SU-DHL-6 (cell line): ENCODE measurements around the gene MEX3A.

ENCODE experiments used
- H2AFZ ChIP-seq: fragments of 200-600 bp; sonication (generic); 2 replicates; pipeline ENCODE4 v1.6.1; 2014; ENCODE audit warnings: low read depth, mild to moderate bottlenecking, moderate library complexity, mixed read lengths, antibody characterized with exemption, low read length; ENCODE audit not compliant: severe bottlenecking
- H3F3A ChIP-seq: fragments of 200-600 bp; shearing (Covaris generic); 2 replicates; pipeline ENCODE4 v1.6.0; 2016; ENCODE audit warnings: antibody characterized with exemption, mild to moderate bottlenecking; ENCODE audit not compliant: insufficient read depth
- H3K27ac ChIP-seq: fragments of 200-600 bp; sonication (generic); 2 replicates; pipeline ENCODE4 v1.5.1; 2016; ENCODE audit warnings: low read depth, mild to moderate bottlenecking, low read length, moderate library complexity, mixed read lengths
- H3K27me3 ChIP-seq: fragments of 200-600 bp; sonication (generic), shearing (Covaris generic); 2 replicates; pipeline ENCODE4 v1.6.0; 2014; ENCODE audit warnings: mild to moderate bottlenecking, low read length
- H3K36me3 ChIP-seq: fragments of 200-600 bp; sonication (generic); 2 replicates; pipeline ENCODE4 v1.6.1; 2014; ENCODE audit warnings: mild to moderate bottlenecking, low read length, mixed read lengths
- H3K4me2 ChIP-seq: fragments of 300-600, 200-600 bp; shearing (Covaris generic), sonication (generic); 2 replicates; pipeline ENCODE4 v1.6.0; 2014; ENCODE audit warnings: low read length, low read depth, mild to moderate bottlenecking; ENCODE audit not compliant: poor library complexity, severe bottlenecking
- H3K4me3 ChIP-seq: fragments of 200-600 bp; sonication (generic); 2 replicates; pipeline ENCODE4 v1.5.1; 2014; ENCODE audit warnings: antibody characterized with exemption, low read length, mild to moderate bottlenecking, mixed read lengths; ENCODE audit not compliant: insufficient read depth, poor library complexity, severe bottlenecking
- H3K79me2 ChIP-seq: fragments of 200-600 bp; sonication (generic); 2 replicates; pipeline ENCODE4 v1.6.1; 2014; ENCODE audit warnings: mild to moderate bottlenecking, low read length, moderate library complexity; ENCODE audit not compliant: insufficient read depth
- H3K9ac ChIP-seq: fragments of 200-600 bp; sonication (generic); 2 replicates; pipeline ENCODE4 v1.7.0; 2014; ENCODE audit warnings: mild to moderate bottlenecking, low read length
- H3K9me2 ChIP-seq: fragments of 200-600 bp; sonication (generic); replicated peaks from 2 replicates; pipeline ENCODE4 v1.6.1; 2014; ENCODE audit warnings: low read length; ENCODE audit not compliant: insufficient read depth
- H3K9me3 ChIP-seq: fragments of 200-600 bp; sonication (generic); 2 replicates; pipeline ENCODE4 v1.6.1; 2014; ENCODE audit warnings: low read length, mixed read lengths; ENCODE audit not compliant: insufficient read depth
- H4K20me1 ChIP-seq: fragments of 200-600 bp; sonication (generic); 2 replicates; pipeline ENCODE4 v1.6.1; 2014; ENCODE audit warnings: low read depth, mild to moderate bottlenecking, antibody characterized with exemption, low read length, moderate library complexity, mixed read lengths
- EZH2phosphoT487 ChIP-seq: fragments of 200-600 bp; sonication (generic), shearing (Covaris generic); conservative IDR thresholded peaks from 2 replicates; pipeline ENCODE4 v1.6.1; 2018; ENCODE audit warnings: mild to moderate bottlenecking, antibody characterized with exemption, low read length, moderate library complexity, mixed read lengths
- TF ChIP-seq, protein P1 (sequence below): fragments of 200-600 bp; sonication (generic); IDR thresholded peaks from one replicate; pipeline ENCODE4 v1.5.1; 2017; ENCODE audit warnings: antibody characterized with exemption, mild to moderate bottlenecking, low read length, moderate library complexity; ENCODE audit not compliant: insufficient read depth, poor library complexity, severe bottlenecking

MEX3A gene

DNA sequence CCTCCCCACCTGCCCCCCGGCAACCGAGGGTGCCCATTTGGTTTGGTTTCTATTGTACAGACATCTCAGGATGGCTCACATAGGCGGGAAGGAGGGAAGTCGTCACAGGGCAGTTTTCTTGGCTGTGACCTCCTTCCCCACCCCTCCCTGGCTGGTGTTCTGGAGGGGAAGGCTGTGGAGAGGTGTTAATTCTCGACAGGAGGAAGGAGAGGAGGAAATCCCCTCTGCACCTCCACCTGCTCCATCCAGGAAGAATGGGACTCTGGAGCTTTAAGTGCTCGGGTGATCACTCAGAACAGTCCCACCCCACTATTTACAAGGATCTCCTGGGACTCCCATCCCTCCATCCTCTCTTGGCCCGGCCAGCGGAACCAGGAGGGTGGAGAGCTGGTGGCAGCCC is 7.6 kb downstream of the MEX3A start:
- no peak overlapping the region for H2AFZ ChIP-seq
- H3K9ac ChIP-seq = no peak overlapping the region
- no peaks in the 10 kb centered on the region for H3F3A ChIP-seq
- no peaks in the 10 kb centered on the region for H3K9me2 ChIP-seq
- H3K4me3 ChIP-seq = no peak overlapping the region
- no peaks in the 10 kb centered on the region for H3K79me2 ChIP-seq
- no peak overlapping the region for H3K4me2 ChIP-seq
- no peaks in the 10 kb centered on the region for H3K36me3 ChIP-seq
- H3K27ac ChIP-seq = no peak overlapping the region
- no peak for TF ChIP-seq EZH2phosphoT487
- TF ChIP-seq, protein P1, sequence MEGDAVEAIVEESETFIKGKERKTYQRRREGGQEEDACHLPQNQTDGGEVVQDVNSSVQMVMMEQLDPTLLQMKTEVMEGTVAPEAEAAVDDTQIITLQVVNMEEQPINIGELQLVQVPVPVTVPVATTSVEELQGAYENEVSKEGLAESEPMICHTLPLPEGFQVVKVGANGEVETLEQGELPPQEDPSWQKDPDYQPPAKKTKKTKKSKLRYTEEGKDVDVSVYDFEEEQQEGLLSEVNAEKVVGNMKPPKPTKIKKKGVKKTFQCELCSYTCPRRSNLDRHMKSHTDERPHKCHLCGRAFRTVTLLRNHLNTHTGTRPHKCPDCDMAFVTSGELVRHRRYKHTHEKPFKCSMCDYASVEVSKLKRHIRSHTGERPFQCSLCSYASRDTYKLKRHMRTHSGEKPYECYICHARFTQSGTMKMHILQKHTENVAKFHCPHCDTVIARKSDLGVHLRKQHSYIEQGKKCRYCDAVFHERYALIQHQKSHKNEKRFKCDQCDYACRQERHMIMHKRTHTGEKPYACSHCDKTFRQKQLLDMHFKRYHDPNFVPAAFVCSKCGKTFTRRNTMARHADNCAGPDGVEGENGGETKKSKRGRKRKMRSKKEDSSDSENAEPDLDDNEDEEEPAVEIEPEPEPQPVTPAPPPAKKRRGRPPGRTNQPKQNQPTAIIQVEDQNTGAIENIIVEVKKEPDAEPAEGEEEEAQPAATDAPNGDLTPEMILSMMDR = no peak
- H4K20me1 ChIP-seq = no peaks in the 10 kb centered on the region
- no peaks in the 10 kb centered on the region for H3K27me3 ChIP-seq
- no peaks in the 10 kb centered on the region for H3K9me3 ChIP-seq

DNA sequence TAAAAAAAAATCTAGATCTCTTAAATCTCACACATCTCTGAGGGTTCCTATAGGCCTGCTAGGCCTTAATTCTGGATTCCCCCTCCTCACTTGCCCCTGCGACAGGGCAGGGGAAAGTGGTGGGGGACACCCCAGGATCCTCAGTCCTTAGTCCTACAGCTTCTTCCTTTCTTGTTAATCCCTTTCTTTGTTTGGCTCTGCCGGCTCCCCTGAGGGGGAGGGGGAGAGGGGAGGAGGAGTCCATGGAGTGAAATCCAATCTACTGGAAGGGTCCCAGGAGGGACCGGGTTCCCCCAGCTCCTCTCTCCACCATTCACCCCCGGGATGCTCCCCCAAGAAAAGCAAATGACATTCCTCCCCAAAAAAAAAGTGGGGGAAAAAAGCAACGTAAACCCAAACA is 8.5 kb downstream of the MEX3A start:
- H2AFZ ChIP-seq = no peak overlapping the region
- no peaks in the 10 kb centered on the region for H3K27me3 ChIP-seq
- H3F3A ChIP-seq = no peaks in the 10 kb centered on the region
- no peak overlapping the region for H3K4me3 ChIP-seq
- no peak overlapping the region for H3K27ac ChIP-seq
- H3K79me2 ChIP-seq = no peaks in the 10 kb centered on the region
- no peak for TF ChIP-seq EZH2phosphoT487
- TF ChIP-seq, protein P1 = no peak
- H3K9me3 ChIP-seq = no peaks in the 10 kb centered on the region
- H3K9ac ChIP-seq = no peak overlapping the region
- no peaks in the 10 kb centered on the region for H3K9me2 ChIP-seq
- H3K4me2 ChIP-seq = no peak overlapping the region
- no peaks in the 10 kb centered on the region for H3K36me3 ChIP-seq
- H4K20me1 ChIP-seq = no peaks in the 10 kb centered on the region

DNA sequence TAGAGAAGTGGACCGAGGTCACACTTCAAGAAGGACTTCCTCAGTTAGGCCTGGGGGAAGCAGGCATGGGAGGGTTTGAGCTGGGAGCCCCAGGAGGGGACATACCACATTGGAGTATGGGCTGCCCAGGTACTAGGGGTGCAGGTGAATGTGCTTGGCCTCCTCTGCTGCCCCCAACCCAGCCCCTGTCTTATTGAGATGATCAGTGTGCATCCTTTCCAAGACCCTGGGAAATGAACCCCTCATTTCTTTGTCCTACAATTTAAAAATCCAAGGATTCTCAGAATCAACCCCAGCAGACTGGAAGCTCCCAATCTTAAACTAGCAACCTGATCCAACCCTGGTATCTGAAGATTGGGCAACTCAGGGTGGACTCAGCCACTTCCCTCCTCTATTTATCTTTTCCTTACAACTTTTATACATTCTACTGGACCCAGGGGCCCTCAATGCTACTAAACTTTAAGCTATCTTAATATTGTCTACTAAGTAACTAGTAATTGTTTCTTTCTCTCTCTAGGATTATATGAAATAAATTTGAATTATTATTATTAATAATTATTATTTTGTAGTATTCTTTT is 9.1 kb downstream of the MEX3A start:
- no peak overlapping the region for H3K27ac ChIP-seq

More for the DNA sequence above, 9.1 kb downstream of the MEX3A start:
- H3K9me2 ChIP-seq = no peaks in the 10 kb centered on the region
- H4K20me1 ChIP-seq = no peaks in the 10 kb centered on the region
- no peaks in the 10 kb centered on the region for H3K9me3 ChIP-seq
- no peaks in the 10 kb centered on the region for H3F3A ChIP-seq
- TF ChIP-seq, protein P1 = no peak
- no peak for TF ChIP-seq EZH2phosphoT487
- H2AFZ ChIP-seq = no peak overlapping the region
- H3K4me3 ChIP-seq = no peak overlapping the region
- no peak overlapping the region for H3K4me2 ChIP-seq
- H3K9ac ChIP-seq = no peak overlapping the region
- no peaks in the 10 kb centered on the region for H3K79me2 ChIP-seq
- no peaks in the 10 kb centered on the region for H3K27me3 ChIP-seq
- H3K36me3 ChIP-seq = no peaks in the 10 kb centered on the region
